ENCODE data around the gene C9orf153.

DNA sequence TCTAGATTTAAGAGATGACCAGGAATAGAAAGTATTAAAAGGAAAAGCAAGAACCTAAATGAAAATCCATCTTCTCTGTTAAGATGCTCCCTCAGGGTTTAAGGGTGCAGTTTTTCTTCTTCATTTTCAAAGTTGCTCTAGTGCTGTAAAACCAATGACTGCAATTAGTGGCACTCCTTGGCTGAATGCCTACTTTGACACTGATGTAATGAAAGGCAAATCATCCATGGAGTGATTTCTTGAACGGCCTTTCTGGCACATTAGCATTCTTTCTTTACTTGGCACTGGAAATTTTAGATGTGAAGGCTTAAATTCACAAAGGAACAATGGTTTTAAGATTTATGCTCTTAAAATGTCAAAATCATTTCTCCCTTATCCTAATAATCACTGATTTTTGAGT is 42.2 kb upstream of the C9orf153 start:
- TF ChIP-seq, protein P1, sequence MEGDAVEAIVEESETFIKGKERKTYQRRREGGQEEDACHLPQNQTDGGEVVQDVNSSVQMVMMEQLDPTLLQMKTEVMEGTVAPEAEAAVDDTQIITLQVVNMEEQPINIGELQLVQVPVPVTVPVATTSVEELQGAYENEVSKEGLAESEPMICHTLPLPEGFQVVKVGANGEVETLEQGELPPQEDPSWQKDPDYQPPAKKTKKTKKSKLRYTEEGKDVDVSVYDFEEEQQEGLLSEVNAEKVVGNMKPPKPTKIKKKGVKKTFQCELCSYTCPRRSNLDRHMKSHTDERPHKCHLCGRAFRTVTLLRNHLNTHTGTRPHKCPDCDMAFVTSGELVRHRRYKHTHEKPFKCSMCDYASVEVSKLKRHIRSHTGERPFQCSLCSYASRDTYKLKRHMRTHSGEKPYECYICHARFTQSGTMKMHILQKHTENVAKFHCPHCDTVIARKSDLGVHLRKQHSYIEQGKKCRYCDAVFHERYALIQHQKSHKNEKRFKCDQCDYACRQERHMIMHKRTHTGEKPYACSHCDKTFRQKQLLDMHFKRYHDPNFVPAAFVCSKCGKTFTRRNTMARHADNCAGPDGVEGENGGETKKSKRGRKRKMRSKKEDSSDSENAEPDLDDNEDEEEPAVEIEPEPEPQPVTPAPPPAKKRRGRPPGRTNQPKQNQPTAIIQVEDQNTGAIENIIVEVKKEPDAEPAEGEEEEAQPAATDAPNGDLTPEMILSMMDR (IDR thresholded peaks at IDR 0.05): no peak
- TF ChIP-seq POLR2A (IDR thresholded peaks at IDR 0.05): no peak
- no peak for TF ChIP-seq EP300 (IDR thresholded peaks at IDR 0.05; ENCODE audit: low read depth)
- TF ChIP-seq POLR2AphosphoS5 (IDR thresholded peaks at IDR 0.05): no peak

All from transverse colon (tissue), 4 donors.